GM18951 (cell line): ENCODE results near the gene MACF1.

ENCODE experiments used
- POLR2A ChIP-seq: IDR thresholded peaks from 4 replicates; pipeline ENCODE4 v1.6.1; 2011; ENCODE audit warnings: mild to moderate bottlenecking; ENCODE audit not compliant: insufficient read length, insufficient read depth; ENCODE audit errors: extremely low read depth
- in situ Hi-C: fragments of 300-500 bp; cut with MboI; formaldehyde crosslinking; loops from one replicate; pipeline ENCODE4 v1.12.0; 2022; ENCODE audit warnings: low sequenced_read_pairs, mixed read lengths, inconsistent platforms; ENCODE audit not compliant: unreplicated experiment

MACF1 gene

GRCh38 chr1:39170731-39171667, 33.5 kb upstream of the MACF1 start:
- in situ Hi-C loops, result loop anchor here (10.0 kb wide), 1 partner anchor 66 kb away; no protein-coding TSS in a partner anchor
- TF ChIP-seq POLR2A, result no peak

- in situ Hi-C loops, result loop anchor here (10.0 kb wide), 1 partner anchor 69 kb away; no protein-coding TSS in a partner anchor
- no peak for TF ChIP-seq POLR2A
Measured at GRCh38 chr1:39173119-39173994, 31.1 kb upstream of the MACF1 start.

GRCh38 chr1:39173995-39174380, 30.5 kb upstream of the MACF1 start:
- TF ChIP-seq POLR2A, result no peak
- in situ Hi-C loops, result loop anchor here (10.0 kb wide), 1 partner anchor 69 kb away; no protein-coding TSS in a partner anchor

- no peak for TF ChIP-seq POLR2A
- in situ Hi-C loops, result loop anchor here (10.0 kb wide), 1 partner anchor 70 kb away; no protein-coding TSS in a partner anchor
Measured at GRCh38 chr1:39174390-39175081, 30.0 kb upstream of the MACF1 start.

- in situ Hi-C loops, result loop anchor here (10.0 kb wide), 1 partner anchor 73 kb away; no protein-coding TSS in a partner anchor
- no peak for TF ChIP-seq POLR2A
Measured at GRCh38 chr1:39177706-39178105, 26.8 kb upstream of the MACF1 start.

- in situ Hi-C loops, result loop anchor here (10.0 kb wide), 1 partner anchor 74 kb away; no protein-coding TSS in a partner anchor
- TF ChIP-seq POLR2A, result no peak
Measured at GRCh38 chr1:39178541-39179431, 25.7 kb upstream of the MACF1 start.

- TF ChIP-seq POLR2A, result no peak
- in situ Hi-C loops, result no loop called here
Measured at GRCh38 chr1:39181311-39181710, 23.2 kb upstream of the MACF1 start.

- in situ Hi-C loops, result no loop called here
- no peak for TF ChIP-seq POLR2A
Measured at GRCh38 chr1:39182804-39183203, 21.7 kb upstream of the MACF1 start.

GRCh38 chr1:39183503-39184353, 20.8 kb upstream of the MACF1 start:
- in situ Hi-C loops, result no loop called here
- TF ChIP-seq POLR2A, result no peak

- in situ Hi-C loops, result no loop called here
- no peak for TF ChIP-seq POLR2A
Measured at GRCh38 chr1:39184354-39184818, 20.1 kb upstream of the MACF1 start.
